GM18951 (cell line): ENCODE data around the gene TFCP2.

ENCODE experiments used
- POLR2A ChIP-seq: IDR thresholded peaks from 4 replicates; pipeline ENCODE4 v1.6.1; 2011; ENCODE audit warnings: mild to moderate bottlenecking; ENCODE audit not compliant: insufficient read length, insufficient read depth; ENCODE audit errors: extremely low read depth
- in situ Hi-C: fragments of 300-500 bp; cut with MboI; formaldehyde crosslinking; loops from one replicate; pipeline ENCODE4 v1.12.0; 2022; ENCODE audit warnings: low sequenced_read_pairs, mixed read lengths, inconsistent platforms; ENCODE audit not compliant: unreplicated experiment

Gene TFCP2

DNA sequence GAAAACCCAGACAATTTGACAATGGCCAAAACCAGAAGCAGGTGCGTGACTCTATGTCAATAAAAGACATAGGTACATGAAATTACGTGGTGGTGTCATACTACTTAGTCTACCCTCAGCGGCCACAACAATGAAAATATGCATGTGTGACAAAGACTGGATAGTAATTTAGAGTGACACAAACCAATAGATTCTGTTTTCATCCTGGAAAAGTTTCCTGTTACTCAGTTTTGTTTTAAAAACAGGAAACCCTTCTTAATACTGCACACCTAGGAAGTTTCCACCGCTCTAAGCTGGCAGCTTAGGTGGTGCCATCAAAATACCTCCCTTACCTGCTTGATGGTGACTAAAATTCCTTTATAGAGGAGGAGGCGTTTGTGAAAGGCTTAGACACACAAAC lies 29.8 kb upstream of the TFCP2 start:
- no peak for TF ChIP-seq POLR2A

DNA sequence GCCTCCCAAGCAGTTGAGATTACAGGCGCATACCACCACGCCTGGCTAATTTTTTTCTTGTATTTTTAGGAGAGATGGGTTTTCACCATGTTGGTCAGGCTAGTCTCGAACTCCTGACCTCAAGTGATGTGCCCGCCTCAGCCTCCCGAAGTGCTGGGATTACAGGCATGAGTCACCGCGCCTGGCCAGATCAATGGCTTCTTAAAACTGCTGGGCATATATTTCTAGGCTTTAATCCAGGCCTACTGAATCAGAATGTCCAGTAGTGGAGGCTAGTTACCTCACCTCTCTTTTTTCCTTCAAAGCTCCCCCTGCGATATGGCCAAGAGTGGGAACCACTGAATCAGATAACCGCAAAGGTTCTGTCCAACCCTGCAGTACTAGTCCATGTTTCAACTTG lies 27.9 kb upstream of the TFCP2 start:
- in situ Hi-C loops, result no loop called here
- no peak for TF ChIP-seq POLR2A

More for the DNA sequence above, 29.8 kb upstream of the TFCP2 start:
- in situ Hi-C loops, result no loop called here

DNA sequence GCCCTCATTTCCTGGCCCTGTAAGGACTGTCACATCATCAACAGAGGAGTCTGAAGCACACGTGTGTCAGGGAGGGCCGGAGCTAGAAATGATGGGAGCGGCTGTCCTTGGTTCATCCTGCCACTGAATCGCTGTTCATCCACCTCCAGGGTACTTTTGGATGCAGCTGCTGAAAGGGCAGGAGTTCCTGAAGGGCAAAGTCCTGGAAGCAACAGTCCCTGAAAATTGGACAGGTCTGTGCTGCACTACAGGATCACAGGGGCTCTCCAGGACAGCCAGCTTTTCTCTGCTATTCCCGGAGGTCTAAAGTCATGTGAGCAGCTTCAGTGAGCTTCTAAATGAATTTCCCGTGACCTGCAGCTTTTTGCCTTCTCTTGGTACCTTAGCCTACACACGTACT lies 27.2 kb upstream of the TFCP2 start:
- no peak for TF ChIP-seq POLR2A
- in situ Hi-C loops, result no loop called here

DNA sequence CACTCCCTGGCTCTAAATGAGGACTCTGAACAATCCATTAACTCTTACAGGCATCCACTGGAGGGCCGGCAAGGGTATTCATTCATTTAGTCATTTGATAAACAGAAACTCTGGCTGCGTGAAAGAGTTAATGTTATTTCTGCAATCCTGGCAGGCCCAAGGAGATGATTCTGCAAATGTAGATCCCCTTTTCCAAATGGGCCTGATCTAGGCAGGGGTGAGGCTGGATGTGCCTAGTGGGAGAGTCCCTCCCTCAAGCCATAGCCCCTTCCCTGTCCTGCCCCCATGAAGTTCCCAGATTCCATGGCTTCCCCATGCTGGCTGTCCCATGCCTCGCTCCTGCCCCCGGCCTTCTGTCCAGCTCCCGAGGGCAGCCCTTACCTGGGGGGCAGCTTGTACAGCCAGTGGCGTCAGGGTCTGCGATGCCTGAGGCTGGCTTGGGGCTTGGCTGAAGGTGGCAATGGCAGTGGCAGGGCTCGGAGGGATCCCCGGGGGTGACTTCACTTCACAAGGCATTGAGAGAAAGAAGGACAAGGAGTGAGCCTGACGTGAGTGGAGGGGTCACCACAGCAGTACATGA lies 26.5 kb upstream of the TFCP2 start:
- no peak for TF ChIP-seq POLR2A
- in situ Hi-C loops, result no loop called here

DNA sequence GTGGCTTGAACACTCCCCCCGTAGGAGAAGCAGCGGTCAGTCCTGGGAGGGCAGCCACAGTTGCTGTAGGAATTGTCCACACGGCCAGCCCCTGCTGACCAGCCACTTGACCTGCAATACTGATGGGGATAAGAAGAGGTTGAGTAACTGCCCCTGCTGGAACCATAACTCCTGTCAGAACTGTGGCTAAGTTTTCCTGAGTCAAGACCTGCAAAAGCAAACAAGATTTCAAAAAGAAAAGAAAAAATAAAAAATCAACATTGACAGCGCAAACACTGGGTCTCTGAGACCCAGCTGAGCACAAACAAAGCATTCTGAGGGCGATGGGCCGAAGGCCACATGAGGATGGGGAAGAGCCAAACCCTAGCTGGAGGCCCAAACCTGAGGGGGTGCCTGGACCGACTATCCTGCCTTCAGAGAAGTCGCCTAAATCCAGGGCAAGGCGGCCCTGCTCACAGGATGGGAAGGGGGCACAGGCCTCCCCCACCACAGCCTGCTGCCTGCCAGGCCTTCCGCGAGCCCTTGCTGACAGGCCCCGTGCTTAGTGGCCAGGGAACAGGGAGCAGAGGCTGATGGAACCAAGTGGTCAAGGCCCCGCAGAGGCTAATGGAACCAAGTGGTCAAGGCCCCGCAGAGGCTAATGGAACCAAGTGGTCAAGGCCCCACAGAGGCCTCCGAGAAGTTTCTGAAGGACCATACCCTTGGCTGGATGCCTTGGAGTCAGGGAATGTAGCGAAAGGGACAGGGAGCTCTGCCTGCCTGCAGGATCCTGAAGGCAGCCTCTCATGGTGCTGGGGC lies 25.8 kb upstream of the TFCP2 start:
- TF ChIP-seq POLR2A, result no peak
- in situ Hi-C loops, result no loop called here

DNA sequence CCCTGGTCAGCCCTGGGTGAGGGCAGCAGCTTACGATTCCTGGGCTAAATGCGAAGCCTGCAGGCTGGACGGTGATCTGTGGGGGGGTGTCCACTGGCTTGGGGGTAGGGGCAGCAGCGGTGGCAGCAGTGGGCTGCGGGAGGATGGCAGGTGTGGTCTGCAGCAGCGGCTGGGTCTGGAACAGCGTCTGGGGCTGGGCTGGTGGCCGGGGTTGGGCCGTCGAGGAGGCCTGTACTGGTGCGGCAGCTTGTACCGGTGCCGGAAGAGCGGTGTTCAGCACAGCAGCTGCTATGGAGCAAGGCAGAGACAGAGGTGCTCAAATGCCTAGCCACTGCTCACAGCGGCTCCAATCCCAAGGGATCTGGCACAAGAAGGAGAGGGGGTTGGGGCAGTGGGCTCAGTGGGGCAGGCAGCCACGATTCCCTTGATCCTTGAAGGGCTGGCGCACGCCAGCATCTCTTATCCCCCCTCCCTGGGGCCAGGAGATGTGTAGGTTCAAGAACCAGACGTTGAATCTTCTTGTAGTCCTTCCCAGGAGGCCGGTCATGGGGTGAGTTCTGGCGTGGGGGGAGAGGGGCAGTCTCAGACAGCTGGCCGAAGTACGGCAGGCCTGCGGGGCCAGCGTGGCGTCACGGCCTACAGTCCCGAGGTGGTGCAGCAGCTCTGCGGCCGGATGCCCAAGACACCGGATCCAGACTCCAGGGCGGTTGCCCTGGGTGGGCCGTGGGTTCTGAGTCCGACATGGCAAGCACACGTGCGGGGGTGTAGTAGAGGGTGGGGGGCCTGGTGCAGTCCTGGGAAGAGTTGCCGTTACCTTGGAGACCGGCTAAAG lies 25.0 kb upstream of the TFCP2 start:
- no peak for TF ChIP-seq POLR2A
- in situ Hi-C loops, result no loop called here

DNA sequence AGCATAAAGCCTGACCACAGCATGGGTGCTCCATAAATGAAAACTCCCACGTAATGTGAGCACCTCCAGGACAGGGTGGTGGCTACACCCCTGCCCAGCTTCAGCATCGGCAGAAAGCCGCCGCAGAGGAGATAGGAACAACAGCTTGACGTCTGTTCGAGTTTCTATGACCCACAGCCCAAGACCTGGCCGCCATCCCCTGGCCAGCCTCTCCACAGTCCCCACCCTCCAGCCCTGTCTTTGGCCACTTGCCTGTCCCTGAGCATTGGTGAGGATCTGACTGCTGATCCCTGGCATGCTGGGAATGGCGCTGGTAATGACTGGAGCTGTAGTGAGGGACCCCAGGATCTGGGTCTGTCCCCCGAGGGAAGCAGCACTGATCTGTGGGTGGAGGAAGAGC lies 23.6 kb upstream of the TFCP2 start:
- no peak for TF ChIP-seq POLR2A
- in situ Hi-C loops, result no loop called here

DNA sequence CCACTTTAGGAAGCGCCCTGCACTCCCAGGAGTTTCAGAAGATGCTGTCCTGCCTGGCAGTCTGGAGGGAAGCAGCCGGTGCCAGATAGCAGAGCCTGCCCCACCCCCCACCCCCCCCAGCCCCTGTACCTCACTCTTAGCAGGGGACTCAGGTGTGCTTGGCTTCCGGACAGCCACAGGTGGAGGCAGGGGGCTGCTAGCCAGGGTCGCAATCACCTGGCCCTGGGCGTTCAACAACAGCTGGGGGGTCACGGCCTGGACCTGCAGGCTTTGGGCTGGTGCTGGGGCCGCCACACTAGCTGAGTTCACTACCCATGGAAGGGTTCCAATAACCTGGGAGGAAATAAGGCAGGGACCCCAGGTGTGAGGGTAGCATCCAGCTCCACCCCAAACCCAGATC lies 22.9 kb upstream of the TFCP2 start:
- in situ Hi-C loops, result no loop called here
- no peak for TF ChIP-seq POLR2A

DNA sequence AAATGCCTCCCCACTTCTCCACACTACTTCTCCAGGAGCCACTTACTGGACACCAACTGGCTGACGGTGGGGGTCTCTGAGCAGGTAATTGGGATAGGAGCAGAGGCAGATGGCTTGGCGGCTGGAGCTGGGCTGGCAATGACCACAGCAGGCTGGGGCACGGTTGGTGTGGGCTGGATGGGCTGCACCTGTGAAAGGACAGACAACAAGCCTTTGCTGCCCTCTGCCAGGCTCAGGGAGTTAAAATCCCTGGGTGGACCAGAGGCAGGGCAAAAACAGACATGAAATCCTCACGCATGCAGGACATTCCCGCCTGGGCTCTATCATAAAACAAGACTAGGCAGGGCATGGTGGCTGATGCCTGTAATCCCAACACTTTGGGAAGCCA lies 19.3 kb upstream of the TFCP2 start:
- TF ChIP-seq POLR2A, result no peak
- in situ Hi-C loops, result no loop called here

DNA sequence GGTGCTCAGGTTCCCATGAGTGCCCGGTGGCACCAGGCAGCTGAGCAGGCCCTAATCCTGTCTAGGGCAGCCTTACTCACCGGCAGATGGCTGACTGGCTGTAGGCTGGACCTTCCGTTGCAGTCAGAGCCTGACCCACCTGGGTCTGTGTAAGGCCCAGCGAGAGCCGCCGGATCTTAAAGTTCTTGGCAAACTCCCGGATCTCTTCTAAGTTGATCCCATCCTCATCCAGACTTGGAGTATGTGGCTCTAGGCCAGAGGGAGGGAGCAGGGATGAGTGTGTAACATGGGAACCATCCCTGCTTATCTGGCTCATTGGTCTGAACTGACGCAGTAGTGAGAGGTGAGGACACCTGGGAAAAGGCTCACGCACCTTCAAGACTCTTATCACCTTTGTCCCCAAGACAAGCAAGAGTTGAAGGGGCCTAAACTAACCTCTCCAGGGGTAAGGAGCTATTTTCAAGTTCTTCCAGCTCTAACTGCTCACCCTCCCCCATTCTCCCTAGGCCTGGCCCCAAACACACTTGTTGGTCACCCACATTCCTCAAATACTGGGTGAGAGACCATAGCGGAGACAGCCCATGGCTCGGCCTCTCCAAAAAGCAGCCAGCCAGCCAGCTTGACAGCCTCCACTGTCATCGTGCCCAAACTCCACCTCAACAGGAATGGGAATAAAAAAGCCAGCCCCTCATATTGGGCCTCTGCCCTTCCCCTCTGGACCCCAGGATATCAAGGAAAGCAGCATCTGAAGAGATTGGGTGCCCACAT lies 18.8 kb upstream of the TFCP2 start:
- TF ChIP-seq POLR2A, result no peak
- in situ Hi-C loops, result no loop called here

DNA sequence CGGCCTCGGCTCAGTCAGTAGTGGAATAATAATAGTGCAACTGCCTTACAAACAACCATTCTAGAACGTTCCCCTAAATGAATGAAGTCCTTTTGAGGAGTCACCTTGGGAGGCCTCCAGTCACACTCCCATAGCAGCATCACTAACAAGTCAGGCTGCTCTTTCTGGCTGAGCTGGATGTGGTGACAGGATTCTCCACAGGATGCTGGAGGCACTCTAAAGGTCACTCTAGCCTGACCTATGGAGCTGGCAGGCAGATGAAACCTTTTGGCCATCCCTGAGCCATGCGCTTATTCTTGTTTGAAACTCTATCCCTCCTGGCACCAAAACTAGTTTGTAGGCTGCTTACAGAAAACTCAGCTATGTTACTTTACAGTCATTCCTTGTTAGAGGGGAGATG lies 17.9 kb upstream of the TFCP2 start:
- in situ Hi-C loops, result no loop called here

DNA sequence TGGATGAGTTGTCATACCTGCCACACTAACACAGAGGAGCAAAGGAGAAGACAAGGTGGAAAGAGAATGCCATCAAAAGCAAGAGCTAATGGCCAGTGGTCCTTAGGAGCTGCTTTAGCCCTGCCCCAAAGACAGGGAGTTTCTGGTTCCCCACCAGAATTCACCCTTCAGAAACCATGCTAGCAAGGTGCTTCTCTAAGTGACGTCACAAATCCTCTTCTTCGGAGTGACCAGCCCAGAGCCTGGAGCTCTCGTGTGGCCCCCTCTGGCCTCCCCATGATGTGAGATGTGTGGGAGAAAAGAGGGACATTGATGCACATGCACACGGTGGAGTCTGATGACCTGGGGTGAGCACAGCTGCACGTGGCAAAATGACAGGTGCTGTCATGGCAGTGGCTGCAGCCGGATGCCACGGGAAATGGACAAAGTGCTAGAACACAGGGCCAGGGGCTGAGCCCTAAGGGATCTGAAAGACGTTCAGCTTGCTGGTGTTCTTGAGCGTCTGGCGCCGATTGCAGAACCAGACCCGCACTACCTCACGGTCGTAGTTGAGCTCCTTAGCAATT lies 16.9 kb upstream of the TFCP2 start:
- TF ChIP-seq POLR2A, result no peak
- in situ Hi-C loops, result no loop called here

More for the DNA sequence above, 17.9 kb upstream of the TFCP2 start:
- no peak for TF ChIP-seq POLR2A
